Measurements from ENCODE around the gene RAD51B. TPM values are rescaled to one million over a fixed set of nuclear protein-coding genes. Genes with fewer than 3 reads are reported as not detected.

The RAD51B gene
- total RNA-seq, 1 experiment from 2014 or later, result 8.5 TPM

DNA sequence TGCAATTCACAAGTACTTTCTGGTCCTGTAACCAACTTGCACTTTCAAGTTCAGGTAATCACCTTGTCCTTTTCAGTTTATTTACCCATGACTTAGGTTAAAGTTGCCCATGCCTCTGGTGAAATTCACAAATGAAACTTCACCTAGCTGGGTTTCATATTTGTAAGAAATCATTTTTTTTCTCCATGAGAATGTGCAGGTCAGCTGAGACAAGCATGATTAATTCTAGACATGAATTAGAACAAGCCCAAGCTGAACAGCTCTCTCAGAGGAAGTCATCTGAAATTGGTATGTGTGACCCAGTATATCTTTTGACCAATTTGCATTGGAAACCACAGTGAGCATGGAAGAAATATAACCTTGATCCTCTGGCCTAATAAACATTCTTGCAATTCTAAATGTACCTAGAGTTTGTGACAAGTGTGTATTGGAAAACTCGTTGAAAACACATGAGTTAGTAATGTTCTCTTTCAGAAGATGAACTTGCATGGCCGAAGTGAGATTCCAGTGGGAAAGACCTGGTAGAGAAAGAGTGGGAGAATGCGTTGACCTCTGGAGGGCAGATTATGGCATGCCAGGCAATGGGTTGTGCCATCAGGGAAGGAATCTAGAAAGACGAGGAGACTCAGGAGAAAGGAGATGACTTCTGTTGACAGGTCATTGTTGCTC, 486.8 kb downstream of the RAD51B start:
- ChIA-PET CTCF (no interaction called here), POLR2A (interaction anchor here (0.7 kb wide), 1 partner anchor 193 kb away, joined by 4 read pairs; no protein-coding TSS in a partner anchor)
- H3K27ac ChIP-seq (ENCODE audit: low read length), result no peak overlapping the region
- no peaks in the 10 kb centered on the region for H3K9me3 ChIP-seq (ENCODE audit: control insufficient read depth, insufficient read depth, low read depth, low read length)
- no peaks in the 10 kb centered on the region for H3K27me3 ChIP-seq (ENCODE audit: control insufficient read depth, insufficient read depth, low read length)
- H3K4me1 ChIP-seq (ENCODE audit: control insufficient read depth, insufficient read depth, low read length), result no peaks in the 10 kb centered on the region
- intact Hi-C loops (cut with micrococcal nuclease; ENCODE audit: unreplicated experiment), result no loop called here
- TF ChIP-seq, protein P1, sequence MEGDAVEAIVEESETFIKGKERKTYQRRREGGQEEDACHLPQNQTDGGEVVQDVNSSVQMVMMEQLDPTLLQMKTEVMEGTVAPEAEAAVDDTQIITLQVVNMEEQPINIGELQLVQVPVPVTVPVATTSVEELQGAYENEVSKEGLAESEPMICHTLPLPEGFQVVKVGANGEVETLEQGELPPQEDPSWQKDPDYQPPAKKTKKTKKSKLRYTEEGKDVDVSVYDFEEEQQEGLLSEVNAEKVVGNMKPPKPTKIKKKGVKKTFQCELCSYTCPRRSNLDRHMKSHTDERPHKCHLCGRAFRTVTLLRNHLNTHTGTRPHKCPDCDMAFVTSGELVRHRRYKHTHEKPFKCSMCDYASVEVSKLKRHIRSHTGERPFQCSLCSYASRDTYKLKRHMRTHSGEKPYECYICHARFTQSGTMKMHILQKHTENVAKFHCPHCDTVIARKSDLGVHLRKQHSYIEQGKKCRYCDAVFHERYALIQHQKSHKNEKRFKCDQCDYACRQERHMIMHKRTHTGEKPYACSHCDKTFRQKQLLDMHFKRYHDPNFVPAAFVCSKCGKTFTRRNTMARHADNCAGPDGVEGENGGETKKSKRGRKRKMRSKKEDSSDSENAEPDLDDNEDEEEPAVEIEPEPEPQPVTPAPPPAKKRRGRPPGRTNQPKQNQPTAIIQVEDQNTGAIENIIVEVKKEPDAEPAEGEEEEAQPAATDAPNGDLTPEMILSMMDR (IDR thresholded peaks at IDR 0.05), result no peak
- TF ChIP-seq TCF7L2 (IDR thresholded peaks at IDR 0.05; ENCODE audit: low read depth, low read length) (no peak), SIN3A (IDR thresholded peaks at IDR 0.05; ENCODE audit: borderline replicate concordance, insufficient read depth, low read depth, low read length) (no peak), POLR2AphosphoS5 (IDR thresholded peaks at IDR 0.05; ENCODE audit: low read depth, low read length) (no peak)
- TF ChIP-seq, protein P2, sequence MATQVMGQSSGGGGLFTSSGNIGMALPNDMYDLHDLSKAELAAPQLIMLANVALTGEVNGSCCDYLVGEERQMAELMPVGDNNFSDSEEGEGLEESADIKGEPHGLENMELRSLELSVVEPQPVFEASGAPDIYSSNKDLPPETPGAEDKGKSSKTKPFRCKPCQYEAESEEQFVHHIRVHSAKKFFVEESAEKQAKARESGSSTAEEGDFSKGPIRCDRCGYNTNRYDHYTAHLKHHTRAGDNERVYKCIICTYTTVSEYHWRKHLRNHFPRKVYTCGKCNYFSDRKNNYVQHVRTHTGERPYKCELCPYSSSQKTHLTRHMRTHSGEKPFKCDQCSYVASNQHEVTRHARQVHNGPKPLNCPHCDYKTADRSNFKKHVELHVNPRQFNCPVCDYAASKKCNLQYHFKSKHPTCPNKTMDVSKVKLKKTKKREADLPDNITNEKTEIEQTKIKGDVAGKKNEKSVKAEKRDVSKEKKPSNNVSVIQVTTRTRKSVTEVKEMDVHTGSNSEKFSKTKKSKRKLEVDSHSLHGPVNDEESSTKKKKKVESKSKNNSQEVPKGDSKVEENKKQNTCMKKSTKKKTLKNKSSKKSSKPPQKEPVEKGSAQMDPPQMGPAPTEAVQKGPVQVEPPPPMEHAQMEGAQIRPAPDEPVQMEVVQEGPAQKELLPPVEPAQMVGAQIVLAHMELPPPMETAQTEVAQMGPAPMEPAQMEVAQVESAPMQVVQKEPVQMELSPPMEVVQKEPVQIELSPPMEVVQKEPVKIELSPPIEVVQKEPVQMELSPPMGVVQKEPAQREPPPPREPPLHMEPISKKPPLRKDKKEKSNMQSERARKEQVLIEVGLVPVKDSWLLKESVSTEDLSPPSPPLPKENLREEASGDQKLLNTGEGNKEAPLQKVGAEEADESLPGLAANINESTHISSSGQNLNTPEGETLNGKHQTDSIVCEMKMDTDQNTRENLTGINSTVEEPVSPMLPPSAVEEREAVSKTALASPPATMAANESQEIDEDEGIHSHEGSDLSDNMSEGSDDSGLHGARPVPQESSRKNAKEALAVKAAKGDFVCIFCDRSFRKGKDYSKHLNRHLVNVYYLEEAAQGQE (IDR thresholded peaks at IDR 0.05; ENCODE audit: insufficient read depth in 1 of 2, low read depth in 2 of 2, low read length in 1 of 2), result no peak
- BruUV-seq (replicated peaks), result no TSS peak
- H3K4me3 ChIP-seq (ENCODE audit: low read depth in 2 of 2, low read length in 2 of 2), result no peak overlapping the region
- no peak for ATAC-seq
- H3K36me3 ChIP-seq (ENCODE audit: control insufficient read depth, insufficient read depth, low read length), result no peaks in the 10 kb centered on the region
- in situ Hi-C loops (cut with HindIII; ENCODE audit: low pct_unique_long_range_greater_than_20kb, low sequenced_read_pairs), result no loop called here
- DNase-seq (ENCODE audit: low read depth, low spot score), result no peak

DNA sequence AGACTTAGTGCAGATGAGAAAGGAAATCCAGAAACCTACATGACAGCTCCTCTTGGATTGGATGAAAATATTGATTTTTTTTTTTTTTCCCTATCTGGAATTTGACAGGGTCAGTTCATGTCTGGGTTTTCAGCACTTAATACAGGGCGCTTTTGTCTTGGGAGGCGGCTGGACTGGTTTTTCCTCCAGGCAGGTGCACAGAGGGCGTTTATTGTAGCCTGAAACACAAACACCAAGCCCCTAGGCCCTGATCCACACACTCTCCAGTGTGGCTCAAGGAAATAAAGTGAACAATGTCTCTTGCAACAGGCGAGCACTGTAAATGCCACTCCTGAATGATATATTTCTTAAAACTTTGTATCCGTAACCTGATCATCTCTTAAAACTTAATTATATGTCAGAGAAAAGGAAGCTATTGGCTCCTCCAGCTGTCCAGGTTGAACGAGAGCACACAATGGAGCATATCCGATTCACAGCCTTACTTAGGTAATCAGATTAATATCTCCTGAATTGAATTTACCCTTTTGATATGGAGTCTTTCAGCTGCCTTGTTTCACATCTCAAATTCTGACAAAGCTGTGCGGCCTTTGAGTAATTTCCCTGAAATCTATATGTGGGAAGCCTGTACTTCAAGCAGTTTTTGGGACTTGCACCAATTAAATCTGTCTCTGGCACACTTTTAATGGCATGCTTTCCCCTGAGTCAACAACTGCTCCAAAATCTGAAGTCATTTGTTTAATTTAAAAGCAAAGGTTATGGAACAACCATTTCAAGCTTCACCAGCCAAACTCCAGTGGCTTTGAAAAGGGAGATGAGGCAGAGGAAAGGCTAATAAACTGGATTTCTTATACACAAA, 487.6 kb downstream of the RAD51B start:
- intact Hi-C loops (cut with micrococcal nuclease; ENCODE audit: unreplicated experiment), result no loop called here

More for the DNA sequence above, 487.6 kb downstream of the RAD51B start:
- H3K4me1 ChIP-seq (ENCODE audit: control insufficient read depth, insufficient read depth, low read length), result no peaks in the 10 kb centered on the region
- POLR2A ChIA-PET, result interaction anchor here (0.7 kb wide), 1 partner anchor 192 kb away, joined by 4 read pairs; no protein-coding TSS in a partner anchor
- ATAC-seq (no peak), DNase-seq (ENCODE audit: low read depth, low spot score) (no peak)
- TF ChIP-seq POLR2AphosphoS5 (IDR thresholded peaks at IDR 0.05; ENCODE audit: low read depth, low read length) (no peak), SIN3A (IDR thresholded peaks at IDR 0.05; ENCODE audit: borderline replicate concordance, insufficient read depth, low read depth, low read length) (no peak), TCF7L2 (IDR thresholded peaks at IDR 0.05; ENCODE audit: low read depth, low read length) (no peak)
- TF ChIP-seq, protein P2 (IDR thresholded peaks at IDR 0.05; ENCODE audit: insufficient read depth in 1 of 2, low read depth in 2 of 2, low read length in 1 of 2), result no peak
- TF ChIP-seq, protein P1 (IDR thresholded peaks at IDR 0.05), result no peak
- in situ Hi-C loops (cut with HindIII; ENCODE audit: low pct_unique_long_range_greater_than_20kb, low sequenced_read_pairs), result no loop called here
- no peaks in the 10 kb centered on the region for H3K36me3 ChIP-seq (ENCODE audit: control insufficient read depth, insufficient read depth, low read length)
- no peak overlapping the region for H3K4me3 ChIP-seq (ENCODE audit: low read depth in 2 of 2, low read length in 2 of 2)
- no TSS peak for BruUV-seq (replicated peaks)
- no peaks in the 10 kb centered on the region for H3K9me3 ChIP-seq (ENCODE audit: control insufficient read depth, insufficient read depth, low read depth, low read length)
- H3K27me3 ChIP-seq (ENCODE audit: control insufficient read depth, insufficient read depth, low read length), result no peaks in the 10 kb centered on the region
- CTCF ChIA-PET, result interaction anchor here (0.6 kb wide), 1 partner anchor 112 kb away, joined by 5 read pairs; no protein-coding TSS in a partner anchor
- no peak overlapping the region for H3K27ac ChIP-seq (ENCODE audit: low read length)
